Measurements from ENCODE around the gene HEXA.

HEXA gene

DNA sequence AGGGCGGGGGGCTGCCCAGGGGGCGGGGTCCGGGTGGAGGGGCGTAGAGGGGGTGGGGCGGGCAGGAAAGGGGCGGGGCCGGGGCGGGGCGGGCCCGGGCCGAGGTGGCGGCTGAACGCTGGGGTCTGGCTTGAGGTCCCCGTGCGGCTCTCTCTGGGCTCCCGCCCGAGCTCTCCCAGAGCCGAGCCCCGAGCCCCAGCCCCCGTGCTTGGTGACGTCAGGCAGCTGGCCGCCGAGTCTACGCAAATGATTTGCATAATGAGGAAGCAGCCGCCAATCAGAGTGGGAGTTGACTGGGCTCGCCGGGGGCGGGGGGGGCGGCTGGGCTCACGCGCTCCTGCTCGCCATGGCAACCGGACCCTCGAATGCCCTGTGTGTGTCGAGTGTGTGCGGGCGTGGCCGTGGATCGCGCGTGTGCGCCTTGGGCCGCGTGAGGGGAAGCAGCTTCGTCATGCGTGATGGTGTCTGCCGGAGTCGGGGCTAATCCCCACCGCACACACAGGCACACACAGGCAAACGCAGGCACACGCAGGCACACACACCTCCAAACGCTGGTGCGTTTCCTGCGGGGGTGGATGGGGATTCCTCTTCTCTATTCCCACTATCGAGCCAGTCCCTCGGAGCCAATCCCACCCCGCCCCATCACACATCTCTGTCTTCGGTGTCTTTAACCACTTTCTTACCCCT lies 55.7 kb downstream of the HEXA start, which contains the start of gene CELF6:
TSS of gene CELF6 (minus strand) at position 173 of the 687 bp plus-strand sequence. CDS start 283 bp downstream, outside the sequence.
- peak in 53 of 56 donors; percentile 7 to 92 (median 70) for DNase-seq

DNA sequence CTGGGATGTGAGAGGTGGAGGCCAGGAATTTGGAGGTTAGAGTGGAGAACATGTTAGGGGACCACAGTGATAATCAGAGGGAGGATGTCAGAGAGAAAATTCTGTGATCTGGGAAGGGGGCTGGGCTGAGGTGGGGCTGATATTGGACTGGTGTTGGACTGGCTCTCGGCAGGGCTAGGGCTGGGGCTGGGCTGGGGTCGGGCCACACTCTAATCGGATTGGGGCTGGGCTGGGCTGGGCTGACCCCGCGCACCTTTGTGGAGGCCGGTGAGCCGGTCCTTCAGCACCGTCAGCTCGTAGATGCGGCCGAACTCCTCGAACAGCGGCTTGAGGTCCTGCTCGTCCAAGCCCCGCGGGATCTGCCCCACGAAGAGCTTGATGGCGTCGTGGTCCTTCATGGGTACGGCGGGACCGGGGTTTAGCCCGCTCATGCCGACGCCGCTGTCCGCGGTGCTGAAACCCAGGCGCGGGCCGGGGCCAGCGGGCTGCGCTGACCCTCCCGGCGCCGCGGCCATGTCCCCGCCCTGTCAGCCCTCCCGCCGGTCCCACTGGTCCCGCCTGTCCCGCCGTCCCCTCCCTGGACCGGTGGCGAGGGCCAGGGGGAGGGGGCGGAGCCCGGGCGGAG lies 56.3 kb downstream of the HEXA start:
- peak in 28 of 56 donors; percentile 31 to 82 (median 56) for DNase-seq

DNA sequence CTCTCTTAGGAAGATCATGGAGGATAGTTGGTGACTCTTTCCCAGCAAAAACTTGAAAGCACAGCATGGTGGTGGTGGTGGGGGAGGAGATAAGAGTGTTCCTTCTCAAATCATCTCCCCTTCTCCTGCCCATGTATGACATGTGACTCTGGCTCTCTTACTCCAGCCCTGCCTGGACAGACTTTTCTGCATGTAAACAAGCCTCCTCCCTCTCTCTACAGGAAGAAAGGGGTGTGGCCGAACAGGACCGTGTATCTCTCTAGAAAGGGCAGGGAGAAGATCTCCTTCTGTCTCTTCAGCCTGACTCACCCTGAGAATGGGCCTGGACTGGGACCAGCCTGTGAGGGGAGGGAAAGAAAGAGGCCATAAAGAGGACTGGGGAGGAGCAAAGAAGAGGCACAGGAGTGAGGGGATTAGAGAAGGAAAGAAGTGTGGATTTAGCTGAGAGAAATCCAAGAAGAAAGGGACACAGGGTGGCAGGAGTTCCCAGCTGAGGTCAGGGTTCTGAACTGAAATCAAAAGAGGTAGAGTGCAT lies 57.3 kb downstream of the HEXA start:
- DNase-seq = no peak

DNA sequence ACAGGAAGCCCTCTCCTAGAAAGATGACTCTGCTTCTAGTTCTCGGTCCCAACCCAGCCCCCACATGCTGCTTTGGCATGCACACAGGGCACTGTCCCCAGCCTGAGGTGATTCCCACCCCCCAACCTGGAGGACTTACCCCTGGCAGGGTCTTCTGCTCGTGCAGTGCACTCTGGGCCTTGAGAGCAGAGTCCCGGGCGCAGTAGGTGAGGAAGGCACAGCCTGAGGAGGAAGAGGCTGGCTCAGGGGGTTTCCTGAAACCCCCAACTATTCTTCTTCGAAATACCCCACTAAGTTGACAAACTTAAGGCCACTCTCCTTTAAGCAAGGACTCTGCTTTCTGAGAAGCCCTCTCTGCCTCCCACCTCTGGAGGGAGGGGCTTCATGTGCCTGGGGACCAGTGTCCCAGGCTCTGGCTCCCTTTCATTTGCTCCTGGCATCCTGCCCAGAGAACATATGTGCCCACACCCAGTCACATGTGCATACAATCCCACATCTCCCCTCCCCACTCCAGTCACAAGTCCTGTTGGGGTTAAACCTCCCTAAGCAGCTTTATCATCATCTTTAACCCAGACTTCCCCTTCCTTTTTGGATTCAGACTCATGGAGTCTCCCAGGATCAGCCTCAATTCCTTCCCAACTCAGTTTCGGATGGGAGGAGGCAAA lies 60.0 kb downstream of the HEXA start:
- no peak for DNase-seq

DNA sequence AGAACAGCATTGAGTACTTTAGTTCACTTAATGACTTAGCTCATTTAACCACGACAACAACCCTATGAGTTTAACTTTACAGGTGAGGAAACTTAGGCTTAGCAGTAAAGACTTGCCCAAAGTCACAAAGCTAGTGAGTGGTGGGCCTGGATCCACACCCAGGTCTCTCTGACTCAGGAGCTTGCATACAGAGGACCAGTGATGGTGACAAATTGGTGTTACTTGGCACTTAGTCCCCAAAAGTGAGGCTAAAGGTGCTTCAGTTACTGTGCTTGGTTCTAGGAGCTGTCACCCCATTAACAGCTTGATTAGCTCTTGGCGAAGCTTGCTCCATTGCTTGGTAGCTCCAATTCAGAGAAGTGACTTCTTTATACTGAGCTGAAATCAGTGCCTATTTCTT lies 61.9 kb downstream of the HEXA start:
- DNase-seq = no peak

DNA sequence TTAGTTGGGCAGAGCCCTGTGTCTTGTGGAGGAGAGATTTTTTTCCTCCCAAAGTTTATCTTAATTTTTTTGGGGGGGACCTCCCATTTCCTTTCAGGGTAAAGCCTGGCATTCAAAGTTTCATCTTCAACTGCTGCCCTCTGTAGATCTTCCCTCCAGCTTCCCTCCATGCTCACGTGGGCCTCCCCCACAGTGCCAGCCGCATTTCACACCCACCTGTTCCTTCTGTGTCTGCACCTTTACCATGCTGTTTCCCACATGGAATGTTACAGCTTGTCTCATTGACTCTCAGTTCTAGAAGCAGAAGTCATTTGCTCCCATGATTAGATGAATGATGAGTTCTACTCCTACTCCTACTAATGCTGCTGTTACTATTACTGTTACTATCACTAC lies 62.4 kb downstream of the HEXA start:
- peak in 36 of 56 donors; percentile 3 to 79 (median 32) for DNase-seq

DNA sequence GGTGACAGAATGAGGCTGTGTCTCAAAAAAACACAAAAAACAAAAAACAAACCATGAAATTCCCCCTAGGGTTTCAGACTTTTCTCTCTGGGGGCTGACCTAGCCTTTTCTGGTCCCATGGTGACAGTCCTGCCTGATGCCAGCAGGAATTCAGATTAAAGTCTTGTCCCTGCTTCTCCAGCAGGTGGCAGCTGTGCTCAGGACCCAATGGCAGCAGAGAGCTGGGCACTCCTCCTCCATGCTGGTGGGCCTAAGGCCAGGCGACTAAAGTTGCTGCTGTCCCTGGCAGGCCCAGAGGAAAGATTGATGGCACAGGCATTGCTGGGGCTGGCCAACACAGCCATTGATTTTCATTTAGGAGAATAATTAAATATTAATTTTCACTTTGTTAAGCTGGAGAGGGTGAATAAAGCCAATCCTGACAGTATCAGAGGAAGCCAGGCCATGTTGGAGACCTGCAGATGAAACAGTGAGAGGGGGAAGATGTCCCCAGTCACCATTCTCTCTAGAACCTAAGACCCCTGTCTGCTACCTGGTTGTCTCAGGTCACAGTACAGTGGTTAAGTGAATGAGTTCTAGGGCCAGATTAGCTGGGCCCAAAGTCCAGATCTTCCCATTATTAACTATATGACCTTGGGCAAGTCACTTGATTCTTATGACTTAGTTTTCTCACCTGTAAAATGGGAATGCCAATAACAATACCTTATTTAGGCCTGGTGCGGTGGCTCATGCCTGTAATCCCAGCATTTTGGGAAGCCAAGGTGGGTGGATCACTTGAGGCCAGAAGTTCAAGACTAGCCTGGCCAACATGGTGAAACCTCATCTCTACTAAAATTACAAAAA lies 63.0 kb downstream of the HEXA start:
- peak in 42 of 56 donors; percentile 3 to 65 (median 28) for DNase-seq

DNA sequence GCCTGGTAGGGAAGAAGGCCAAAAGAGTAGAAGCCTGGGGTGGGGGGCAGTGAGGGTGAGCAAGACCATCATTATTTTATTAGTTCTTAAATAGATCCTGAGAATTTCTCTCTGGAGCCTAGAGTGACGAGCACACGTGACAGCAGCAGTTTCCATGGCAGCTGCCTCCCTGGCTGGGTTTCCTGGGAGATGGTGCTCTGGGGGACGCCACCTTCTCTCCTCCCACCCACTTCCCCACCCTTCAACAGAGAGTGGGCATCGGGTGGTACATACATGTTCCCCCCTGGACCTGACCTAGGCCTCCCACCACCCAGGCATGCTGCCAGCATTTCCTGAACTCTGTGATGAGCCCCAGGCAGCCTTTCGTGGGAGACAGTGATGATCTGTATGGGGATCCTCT lies 68.8 kb downstream of the HEXA start:
- DNase-seq = peak in 31 of 56 donors; percentile 6 to 72 (median 38)

DNA sequence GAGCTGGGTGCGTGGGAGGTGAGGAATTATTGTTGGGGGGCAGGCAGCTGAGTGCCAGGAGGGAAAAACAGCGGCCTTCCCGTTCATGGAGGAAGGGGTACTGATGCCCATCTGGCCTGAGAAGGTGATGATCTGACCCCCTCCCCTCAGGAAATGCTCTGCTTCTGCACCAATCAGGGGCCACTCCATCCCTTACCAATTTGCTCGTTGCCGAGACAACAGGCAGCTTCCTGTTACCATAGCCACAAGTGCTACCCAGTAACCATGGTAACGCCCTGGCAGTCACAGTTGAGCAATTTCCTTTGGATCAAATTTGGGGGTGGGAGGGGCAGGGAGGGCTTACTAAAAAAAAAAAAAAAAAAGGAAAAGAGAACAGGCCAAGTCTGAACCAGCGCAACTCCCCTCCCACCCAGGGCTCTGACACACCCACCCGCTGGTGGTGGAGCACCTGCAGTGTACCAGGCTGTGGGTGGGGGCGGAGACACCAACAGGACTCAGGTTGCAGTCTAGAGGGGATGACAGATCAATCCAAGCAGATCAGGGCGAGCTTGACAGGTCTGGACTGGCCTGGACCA lies 69.5 kb downstream of the HEXA start:
- DNase-seq = peak in 45 of 56 donors; percentile 6 to 90 (median 62)

DNA sequence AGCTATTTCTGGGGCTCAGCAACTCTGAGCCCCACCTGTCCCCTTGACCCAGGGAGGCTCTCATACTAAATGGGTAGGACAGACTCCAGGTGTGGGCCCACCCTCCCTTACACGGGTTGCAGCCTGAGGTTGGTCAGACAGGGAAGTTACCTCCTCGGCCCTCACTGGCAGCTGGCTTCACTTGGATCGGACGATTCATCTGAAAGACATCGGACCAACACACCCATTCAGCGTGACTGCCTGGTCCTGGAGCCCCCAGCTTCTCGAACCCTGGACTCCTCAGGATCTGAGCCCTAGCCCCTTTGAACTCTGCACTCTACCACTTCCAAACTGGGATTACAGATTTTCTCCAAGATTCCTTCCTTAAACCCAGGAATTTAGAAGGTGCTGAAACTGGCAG lies 71.2 kb downstream of the HEXA start:
- no peak for DNase-seq

DNA sequence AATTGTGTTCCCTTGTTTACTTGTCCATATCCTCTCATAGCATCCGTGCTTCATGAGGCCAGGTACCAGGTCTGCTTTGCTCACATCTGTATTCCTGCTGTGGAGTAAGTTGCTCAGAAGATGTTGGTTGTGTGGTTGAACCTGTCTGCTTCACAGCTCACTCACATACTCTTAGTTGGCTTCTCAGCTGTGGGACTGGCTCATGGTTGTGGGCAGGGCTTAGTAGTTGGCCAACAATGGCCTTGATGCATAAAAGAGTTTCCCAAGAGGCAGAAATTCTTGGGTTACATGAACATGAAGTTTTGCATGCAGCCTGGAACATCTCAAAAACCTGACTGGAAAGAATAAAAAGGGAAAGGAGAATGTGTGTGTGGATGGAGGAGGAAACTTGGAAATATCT lies 72.9 kb downstream of the HEXA start:
- no peak for DNase-seq
